HEK293 (cell line): ENCODE measurements around the gene NRIP1.

ENCODE experiments used
- GLIS1 ChIP-seq: fragments of 450-650 bp; formaldehyde crosslinking; IDR thresholded peaks from 2 replicates; pipeline ENCODE4 v1.5.1; 2016; ENCODE audit warnings: missing biosample characterization, missing genetic modification characterization
- HOXA7 ChIP-seq: sonication (generic); formaldehyde crosslinking; IDR thresholded peaks from 2 replicates; pipeline ENCODE4 v1.8.1; 2022; ENCODE audit warnings: missing genetic modification reagents, borderline replicate concordance
- SCRT1 ChIP-seq: fragments of 450-650 bp; formaldehyde crosslinking; IDR thresholded peaks from 2 replicates; pipeline ENCODE4 v1.5.1; 2016; ENCODE audit warnings: missing biosample characterization, missing genetic modification characterization, borderline replicate concordance
- TCF7L2 ChIP-seq: IDR thresholded peaks from 2 replicates; pipeline ENCODE4 v1.6.1; 2011; ENCODE audit warnings: low read depth, mild to moderate bottlenecking, inconsistent platforms, low read length, moderate library complexity, borderline replicate concordance
- YY1 ChIP-seq: fragments of 450-650 bp; formaldehyde crosslinking; IDR thresholded peaks from 2 replicates; pipeline ENCODE4 v1.5.1; 2018; ENCODE audit warnings: missing biosample characterization, missing genetic modification characterization
- ZNF121 ChIP-seq: fragments of 450-650 bp; formaldehyde crosslinking; IDR thresholded peaks from 2 replicates; pipeline ENCODE4 v1.5.1; 2016; ENCODE audit warnings: missing biosample characterization, missing genetic modification characterization
- ZNF202 ChIP-seq: fragments of 450-650 bp; formaldehyde crosslinking; IDR thresholded peaks from 2 replicates; pipeline ENCODE4 v1.5.1; 2016; ENCODE audit warnings: missing biosample characterization, missing genetic modification characterization, borderline replicate concordance
- ZNF549 ChIP-seq: fragments of 450-650 bp; IDR thresholded peaks from 2 replicates; pipeline ENCODE4 v1.5.1; 2018; ENCODE audit warnings: missing biosample characterization, missing genetic modification characterization, mild to moderate bottlenecking, inconsistent platforms, moderate library complexity
- TF ChIP-seq, protein P1 (sequence below): fragments of 450-650 bp; formaldehyde crosslinking; IDR thresholded peaks from 2 replicates; pipeline ENCODE4 v1.5.1; 2016; ENCODE audit warnings: missing biosample characterization, missing genetic modification characterization
- TF ChIP-seq, protein P2 (sequence below): fragments of 450-650 bp; formaldehyde crosslinking; IDR thresholded peaks from 2 replicates; pipeline ENCODE4 v1.5.1; 2017; ENCODE audit warnings: missing biosample characterization, missing genetic modification characterization
- TF ChIP-seq, protein P3 (sequence below): fragments of 450-650 bp; formaldehyde crosslinking; IDR thresholded peaks from 2 replicates; pipeline ENCODE4 v1.5.1; 2016; ENCODE audit warnings: missing biosample characterization, missing genetic modification characterization

DNA sequence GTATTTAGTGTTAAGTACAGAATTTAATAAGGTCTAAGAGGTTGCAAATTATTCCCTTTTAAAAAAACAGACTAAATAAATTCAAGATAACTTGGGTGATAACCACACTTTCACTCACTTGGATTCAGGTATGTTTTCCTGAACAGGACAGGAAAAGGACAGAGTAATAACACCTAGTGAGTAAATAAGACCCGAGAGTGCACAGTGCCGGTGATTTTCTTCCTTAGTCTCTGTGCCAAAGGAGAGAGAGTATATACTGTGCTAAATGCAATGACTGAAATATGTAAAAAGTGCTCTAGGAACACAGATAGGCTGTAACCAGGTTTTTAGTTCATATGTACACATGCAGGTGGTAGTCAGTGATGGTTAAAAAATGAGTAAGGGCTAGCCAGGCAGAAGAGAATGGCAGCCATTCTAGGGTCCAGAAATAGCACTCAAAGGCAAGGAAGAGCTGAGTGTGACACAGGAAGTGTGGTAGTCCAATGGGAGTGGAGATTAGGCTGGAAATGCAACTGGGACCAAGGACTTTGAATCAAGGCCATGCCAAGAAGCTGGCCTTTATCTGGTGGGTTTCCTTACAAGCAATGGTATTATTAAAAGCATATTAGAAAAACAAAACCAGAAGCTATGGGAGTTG, 58.1 kb downstream of the NRIP1 start:
- no peak for TF ChIP-seq SCRT1 (tag by site-specific recombination)
- TF ChIP-seq, protein P1, sequence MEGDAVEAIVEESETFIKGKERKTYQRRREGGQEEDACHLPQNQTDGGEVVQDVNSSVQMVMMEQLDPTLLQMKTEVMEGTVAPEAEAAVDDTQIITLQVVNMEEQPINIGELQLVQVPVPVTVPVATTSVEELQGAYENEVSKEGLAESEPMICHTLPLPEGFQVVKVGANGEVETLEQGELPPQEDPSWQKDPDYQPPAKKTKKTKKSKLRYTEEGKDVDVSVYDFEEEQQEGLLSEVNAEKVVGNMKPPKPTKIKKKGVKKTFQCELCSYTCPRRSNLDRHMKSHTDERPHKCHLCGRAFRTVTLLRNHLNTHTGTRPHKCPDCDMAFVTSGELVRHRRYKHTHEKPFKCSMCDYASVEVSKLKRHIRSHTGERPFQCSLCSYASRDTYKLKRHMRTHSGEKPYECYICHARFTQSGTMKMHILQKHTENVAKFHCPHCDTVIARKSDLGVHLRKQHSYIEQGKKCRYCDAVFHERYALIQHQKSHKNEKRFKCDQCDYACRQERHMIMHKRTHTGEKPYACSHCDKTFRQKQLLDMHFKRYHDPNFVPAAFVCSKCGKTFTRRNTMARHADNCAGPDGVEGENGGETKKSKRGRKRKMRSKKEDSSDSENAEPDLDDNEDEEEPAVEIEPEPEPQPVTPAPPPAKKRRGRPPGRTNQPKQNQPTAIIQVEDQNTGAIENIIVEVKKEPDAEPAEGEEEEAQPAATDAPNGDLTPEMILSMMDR (tag by site-specific recombination) = no peak
- no peak for TF ChIP-seq GLIS1 (tag by site-specific recombination)
- TF ChIP-seq, protein P2, sequence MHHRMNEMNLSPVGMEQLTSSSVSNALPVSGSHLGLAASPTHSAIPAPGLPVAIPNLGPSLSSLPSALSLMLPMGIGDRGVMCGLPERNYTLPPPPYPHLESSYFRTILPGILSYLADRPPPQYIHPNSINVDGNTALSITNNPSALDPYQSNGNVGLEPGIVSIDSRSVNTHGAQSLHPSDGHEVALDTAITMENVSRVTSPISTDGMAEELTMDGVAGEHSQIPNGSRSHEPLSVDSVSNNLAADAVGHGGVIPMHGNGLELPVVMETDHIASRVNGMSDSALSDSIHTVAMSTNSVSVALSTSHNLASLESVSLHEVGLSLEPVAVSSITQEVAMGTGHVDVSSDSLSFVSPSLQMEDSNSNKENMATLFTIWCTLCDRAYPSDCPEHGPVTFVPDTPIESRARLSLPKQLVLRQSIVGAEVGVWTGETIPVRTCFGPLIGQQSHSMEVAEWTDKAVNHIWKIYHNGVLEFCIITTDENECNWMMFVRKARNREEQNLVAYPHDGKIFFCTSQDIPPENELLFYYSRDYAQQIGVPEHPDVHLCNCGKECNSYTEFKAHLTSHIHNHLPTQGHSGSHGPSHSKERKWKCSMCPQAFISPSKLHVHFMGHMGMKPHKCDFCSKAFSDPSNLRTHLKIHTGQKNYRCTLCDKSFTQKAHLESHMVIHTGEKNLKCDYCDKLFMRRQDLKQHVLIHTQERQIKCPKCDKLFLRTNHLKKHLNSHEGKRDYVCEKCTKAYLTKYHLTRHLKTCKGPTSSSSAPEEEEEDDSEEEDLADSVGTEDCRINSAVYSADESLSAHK (tag by site-specific recombination) = no peak
- TF ChIP-seq, protein P3, sequence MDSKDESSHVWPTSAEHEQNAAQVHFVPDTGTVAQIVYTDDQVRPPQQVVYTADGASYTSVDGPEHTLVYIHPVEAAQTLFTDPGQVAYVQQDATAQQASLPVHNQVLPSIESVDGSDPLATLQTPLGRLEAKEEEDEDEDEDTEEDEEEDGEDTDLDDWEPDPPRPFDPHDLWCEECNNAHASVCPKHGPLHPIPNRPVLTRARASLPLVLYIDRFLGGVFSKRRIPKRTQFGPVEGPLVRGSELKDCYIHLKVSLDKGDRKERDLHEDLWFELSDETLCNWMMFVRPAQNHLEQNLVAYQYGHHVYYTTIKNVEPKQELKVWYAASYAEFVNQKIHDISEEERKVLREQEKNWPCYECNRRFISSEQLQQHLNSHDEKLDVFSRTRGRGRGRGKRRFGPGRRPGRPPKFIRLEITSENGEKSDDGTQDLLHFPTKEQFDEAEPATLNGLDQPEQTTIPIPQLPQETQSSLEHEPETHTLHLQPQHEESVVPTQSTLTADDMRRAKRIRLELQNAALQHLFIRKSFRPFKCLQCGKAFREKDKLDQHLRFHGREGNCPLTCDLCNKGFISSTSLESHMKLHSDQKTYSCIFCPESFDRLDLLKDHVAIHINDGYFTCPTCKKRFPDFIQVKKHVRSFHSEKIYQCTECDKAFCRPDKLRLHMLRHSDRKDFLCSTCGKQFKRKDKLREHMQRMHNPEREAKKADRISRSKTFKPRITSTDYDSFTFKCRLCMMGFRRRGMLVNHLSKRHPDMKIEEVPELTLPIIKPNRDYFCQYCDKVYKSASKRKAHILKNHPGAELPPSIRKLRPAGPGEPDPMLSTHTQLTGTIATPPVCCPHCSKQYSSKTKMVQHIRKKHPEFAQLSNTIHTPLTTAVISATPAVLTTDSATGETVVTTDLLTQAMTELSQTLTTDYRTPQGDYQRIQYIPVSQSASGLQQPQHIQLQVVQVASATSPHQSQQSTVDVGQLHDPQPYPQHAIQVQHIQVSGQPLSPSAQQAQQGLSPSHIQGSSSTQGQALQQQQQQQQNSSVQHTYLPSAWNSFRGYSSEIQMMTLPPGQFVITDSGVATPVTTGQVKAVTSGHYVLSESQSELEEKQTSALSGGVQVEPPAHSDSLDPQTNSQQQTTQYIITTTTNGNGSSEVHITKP (tag by site-specific recombination) = no peak
- TF ChIP-seq ZNF202 (tag by site-specific recombination) = no peak
- no peak for TF ChIP-seq ZNF549 (tag by site-specific recombination)
- TF ChIP-seq ZNF121 (tag by site-specific recombination) = no peak
- TF ChIP-seq HOXA7 (CRISPR knock-in tag) = no peak
- no peak for TF ChIP-seq TCF7L2
- TF ChIP-seq YY1 (tag by site-specific recombination) = no peak
